Brain microvascular endothelial cell (primary cell): Measurements from ENCODE around the gene LIN7B.
"Not testable (repeated sequence)": the region's sequence is repeated elsewhere in the genome, so short reads cannot be mapped to it uniquely, and the experiment has no call there.

Experiments
- DNase-seq: peaks from one replicate; pipeline ENCODE4 v3.0.0-alpha.2; 2020
- H3K27ac ChIP-seq: fragments of 250-450 bp; sonication (Bioruptor Pico); 2 replicates; pipeline ENCODE4 v1.5.1; 2020; ENCODE audit warnings: mild to moderate bottlenecking, moderate library complexity
- H3K27me3 ChIP-seq: fragments of 250-450 bp; sonication (Bioruptor Pico); replicated peaks from 2 replicates; pipeline ENCODE4 v1.5.1; 2020; ENCODE audit warnings: mild to moderate bottlenecking
- H3K36me3 ChIP-seq: fragments of 250-450 bp; sonication (Bioruptor Pico); replicated peaks from 2 replicates; pipeline ENCODE4 v1.5.1; 2020; ENCODE audit warnings: mild to moderate bottlenecking
- H3K4me3 ChIP-seq: 2 replicates; pipeline ENCODE4 v1.5.1; 2011; ENCODE audit warnings: low read depth, mild to moderate bottlenecking, control low read depth, low read length, moderate library complexity
- in situ Hi-C: cut with HindIII; loops from 2 replicates; pipeline ENCODE4 v1.10.0; 2017; ENCODE audit warnings: low sequenced_read_pairs, low pct_ligation_motif_present
- TF ChIP-seq, protein P1 (sequence below): IDR thresholded peaks from 2 replicates; pipeline ENCODE4 v1.5.1; 2011; ENCODE audit warnings: low read depth, mild to moderate bottlenecking, moderate library complexity, low read length, control low read depth, inconsistent platforms; ENCODE audit errors: missing control alignments

Gene LIN7B

DNA sequence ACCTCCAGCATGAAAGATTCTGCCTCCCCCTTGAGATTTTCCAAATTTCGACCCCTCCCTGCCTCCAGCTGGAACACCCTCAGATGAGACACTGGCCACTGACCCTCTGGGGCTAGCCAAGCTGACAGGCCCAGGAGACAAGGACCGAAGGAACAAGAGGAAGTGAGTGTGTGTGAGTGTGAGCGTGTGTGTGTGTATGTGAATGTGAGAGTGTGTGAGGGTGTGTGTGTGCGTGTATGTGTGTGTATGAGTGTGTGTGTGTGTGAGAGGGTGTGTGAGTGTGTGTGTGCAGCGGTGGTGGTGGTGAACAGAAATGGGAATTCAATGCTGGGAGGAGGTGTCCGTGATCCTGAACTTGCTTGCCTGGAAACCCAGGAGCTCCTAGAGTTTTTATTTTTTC is 27.2 kb downstream of the LIN7B start:
- Histone ChIP-seq H3K27ac (no peak overlapping the region), H3K36me3 (no peaks in the 10 kb centered on the region), H3K27me3 (no peaks in the 10 kb centered on the region), H3K4me3 (no peak overlapping the region)
- in situ Hi-C loops, result no loop called here
- TF ChIP-seq, protein P1, sequence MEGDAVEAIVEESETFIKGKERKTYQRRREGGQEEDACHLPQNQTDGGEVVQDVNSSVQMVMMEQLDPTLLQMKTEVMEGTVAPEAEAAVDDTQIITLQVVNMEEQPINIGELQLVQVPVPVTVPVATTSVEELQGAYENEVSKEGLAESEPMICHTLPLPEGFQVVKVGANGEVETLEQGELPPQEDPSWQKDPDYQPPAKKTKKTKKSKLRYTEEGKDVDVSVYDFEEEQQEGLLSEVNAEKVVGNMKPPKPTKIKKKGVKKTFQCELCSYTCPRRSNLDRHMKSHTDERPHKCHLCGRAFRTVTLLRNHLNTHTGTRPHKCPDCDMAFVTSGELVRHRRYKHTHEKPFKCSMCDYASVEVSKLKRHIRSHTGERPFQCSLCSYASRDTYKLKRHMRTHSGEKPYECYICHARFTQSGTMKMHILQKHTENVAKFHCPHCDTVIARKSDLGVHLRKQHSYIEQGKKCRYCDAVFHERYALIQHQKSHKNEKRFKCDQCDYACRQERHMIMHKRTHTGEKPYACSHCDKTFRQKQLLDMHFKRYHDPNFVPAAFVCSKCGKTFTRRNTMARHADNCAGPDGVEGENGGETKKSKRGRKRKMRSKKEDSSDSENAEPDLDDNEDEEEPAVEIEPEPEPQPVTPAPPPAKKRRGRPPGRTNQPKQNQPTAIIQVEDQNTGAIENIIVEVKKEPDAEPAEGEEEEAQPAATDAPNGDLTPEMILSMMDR, result no peak
- DNase-seq, result no peak

GRCh38 chr19:49142866-49143335 is 28.7 kb downstream of the LIN7B start:
- peak; percentile 90 for DNase-seq
- Histone ChIP-seq H3K27ac (no peak overlapping the region), H3K4me3 (peak overlapping the region; percentile 73), H3K36me3 (no peaks in the 10 kb centered on the region), H3K27me3 (no peaks in the 10 kb centered on the region)
- TF ChIP-seq, protein P1, result no peak
- in situ Hi-C loops, result no loop called here

DNA sequence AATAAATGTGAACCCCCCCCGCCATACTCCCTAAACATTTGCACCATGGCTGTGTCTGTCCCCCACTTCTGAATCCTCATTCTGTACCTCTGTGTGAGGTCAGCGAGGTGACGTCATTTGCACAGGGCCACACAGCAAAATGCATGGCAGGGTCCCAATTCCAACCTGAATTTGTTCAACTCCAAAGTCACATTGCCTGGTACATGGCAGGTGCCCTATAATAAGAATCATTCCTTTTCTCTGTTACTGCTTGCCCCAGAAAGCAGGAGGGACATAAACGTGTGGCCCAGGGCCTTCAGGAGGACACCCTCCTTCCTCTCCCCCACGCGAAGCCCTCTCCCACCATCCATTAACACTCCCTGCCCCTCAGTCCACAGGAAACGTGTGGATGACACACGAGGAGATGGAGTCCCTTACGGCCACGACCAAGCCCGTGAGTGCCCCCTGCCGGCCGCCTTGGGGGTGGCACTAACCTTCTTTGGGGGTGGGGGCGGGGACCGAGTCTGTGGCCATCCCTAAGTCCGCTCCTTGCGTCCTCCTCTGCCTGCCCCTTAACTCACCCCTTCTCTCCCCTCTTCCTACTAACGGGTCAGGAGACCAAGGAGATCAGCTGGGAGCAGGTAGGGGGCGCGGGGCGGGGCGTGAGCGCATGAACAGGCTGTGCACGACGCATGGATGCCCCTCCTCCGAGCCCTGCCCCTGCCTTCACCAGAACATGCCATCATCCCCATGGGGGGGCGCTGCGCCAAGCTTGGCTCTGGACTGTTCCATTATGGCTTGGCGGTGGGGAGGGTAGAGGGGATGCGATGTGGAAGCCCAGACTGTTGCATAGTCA is 31.6 kb downstream of the LIN7B start:
- H3K27ac ChIP-seq, result no peak overlapping the region
- H3K27me3 ChIP-seq, result no peaks in the 10 kb centered on the region
- DNase-seq, result peak; percentile 67
- TF ChIP-seq, protein P1, result peak; percentile 90
- in situ Hi-C loops, result no loop called here
- no peaks in the 10 kb centered on the region for H3K36me3 ChIP-seq
- peak overlapping the region; percentile 35 for H3K4me3 ChIP-seq

- H3K27ac ChIP-seq, H3K4me3 ChIP-seq, DNase-seq, H3K36me3 ChIP-seq, in situ Hi-C loops, H3K27me3 ChIP-seq: not testable (repeated sequence)
Observed at GRCh38 chr19:49146408-49146770, 32.2 kb downstream of the LIN7B start.

DNA sequence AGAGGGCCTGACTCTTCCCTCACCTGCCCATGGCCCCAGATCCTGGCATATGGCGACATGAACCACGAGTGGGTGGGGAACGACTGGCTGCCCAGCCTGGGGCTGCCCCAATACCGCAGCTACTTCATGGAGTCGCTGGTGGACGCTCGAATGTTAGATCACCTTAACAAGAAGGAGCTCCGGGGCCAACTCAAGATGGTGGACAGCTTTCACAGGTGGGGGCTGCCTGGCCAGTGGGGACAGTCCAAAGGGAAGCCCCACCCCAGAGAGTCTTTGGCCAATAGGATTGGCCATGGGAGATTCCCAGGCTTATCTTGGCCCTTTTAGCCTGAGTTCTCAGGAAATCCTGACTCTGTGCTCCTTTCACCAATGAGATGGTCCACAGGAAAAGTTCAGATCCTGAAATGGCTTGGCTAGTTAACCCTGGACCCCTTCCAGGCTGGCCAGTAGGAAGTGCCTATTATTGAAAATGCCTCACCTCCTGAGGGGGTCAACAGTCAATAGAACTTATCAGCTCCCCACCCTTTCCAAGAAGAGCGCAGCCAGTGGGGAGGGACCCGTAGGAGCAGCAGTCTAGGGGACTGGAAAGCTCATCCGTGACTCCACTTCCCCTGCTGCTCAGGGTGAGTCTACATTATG is 34.0 kb downstream of the LIN7B start:
- Histone ChIP-seq H3K4me3 (no peak overlapping the region), H3K27me3 (no peaks in the 10 kb centered on the region), H3K36me3 (no peaks in the 10 kb centered on the region), H3K27ac (no peak overlapping the region)
- no peak for DNase-seq
- in situ Hi-C loops, result no loop called here
- TF ChIP-seq, protein P1, result no peak

- in situ Hi-C loops, result no loop called here
- H3K27me3 ChIP-seq, result no peaks in the 10 kb centered on the region
- peak overlapping the region; percentile 78 for H3K4me3 ChIP-seq
- peak; percentile 98 for DNase-seq
- H3K27ac ChIP-seq, result no peak overlapping the region
- TF ChIP-seq, protein P1, result no peak
- H3K36me3 ChIP-seq, result no peaks in the 10 kb centered on the region
Observed at GRCh38 chr19:49148784-49149651, 34.8 kb downstream of the LIN7B start.
